ENCODE measurements around the gene BHLHE41.

BHLHE41 gene

GRCh38 chr12:26132866-26133265, 8.0 kb upstream of the BHLHE41 start (continued):
- TF ChIP-seq CSRNP3 (CRISPR knock-in tag; IDR thresholded peaks at IDR 0.05) (no peak), GLIS3 (CRISPR knock-in tag; IDR thresholded peaks at IDR 0.05) (no peak), RARB (CRISPR knock-in tag; IDR thresholded peaks at IDR 0.05) (no peak), BACH2 (CRISPR knock-in tag; IDR thresholded peaks at IDR 0.05; ENCODE audit: borderline replicate concordance) (no peak), ZFP3 (CRISPR knock-in tag; IDR thresholded peaks at IDR 0.05) (no peak), ISL1 (CRISPR knock-in tag; IDR thresholded peaks at IDR 0.05) (no peak)
- TF ChIP-seq, protein P1, sequence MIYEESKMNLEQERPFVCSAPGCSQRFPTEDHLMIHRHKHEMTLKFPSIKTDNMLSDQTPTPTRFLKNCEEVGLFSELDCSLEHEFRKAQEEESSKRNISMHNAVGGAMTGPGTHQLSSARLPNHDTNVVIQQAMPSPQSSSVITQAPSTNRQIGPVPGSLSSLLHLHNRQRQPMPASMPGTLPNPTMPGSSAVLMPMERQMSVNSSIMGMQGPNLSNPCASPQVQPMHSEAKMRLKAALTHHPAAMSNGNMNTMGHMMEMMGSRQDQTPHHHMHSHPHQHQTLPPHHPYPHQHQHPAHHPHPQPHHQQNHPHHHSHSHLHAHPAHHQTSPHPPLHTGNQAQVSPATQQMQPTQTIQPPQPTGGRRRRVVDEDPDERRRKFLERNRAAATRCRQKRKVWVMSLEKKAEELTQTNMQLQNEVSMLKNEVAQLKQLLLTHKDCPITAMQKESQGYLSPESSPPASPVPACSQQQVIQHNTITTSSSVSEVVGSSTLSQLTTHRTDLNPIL (CRISPR knock-in tag; IDR thresholded peaks at IDR 0.05; ENCODE audit: low read depth) = no peak

GRCh38 chr12:26131936-26132335, 7.1 kb upstream of the BHLHE41 start:
- ATAC-seq = no peak
- TF ChIP-seq ARNTL (CRISPR knock-in tag; IDR thresholded peaks at IDR 0.05; ENCODE audit: borderline replicate concordance, low read depth) = no peak
- TF ChIP-seq POU6F1 (CRISPR knock-in tag; IDR thresholded peaks at IDR 0.05; ENCODE audit: borderline replicate concordance, low read depth) = no peak
- TF ChIP-seq GLIS3 (CRISPR knock-in tag; IDR thresholded peaks at IDR 0.05) = no peak
- TF ChIP-seq CSRNP3 (CRISPR knock-in tag; IDR thresholded peaks at IDR 0.05) = no peak
- no peak for TF ChIP-seq TOX (CRISPR knock-in tag; IDR thresholded peaks at IDR 0.05; ENCODE audit: borderline replicate concordance)
- no peak for TF ChIP-seq SNAI2 (CRISPR knock-in tag; IDR thresholded peaks at IDR 0.05)
- TF ChIP-seq ZFP30 (CRISPR knock-in tag; IDR thresholded peaks at IDR 0.05) = no peak
- no peak for TF ChIP-seq ZNF8 (CRISPR knock-in tag; IDR thresholded peaks at IDR 0.05)
- TF ChIP-seq RARB (CRISPR knock-in tag; IDR thresholded peaks at IDR 0.05) = no peak
- TF ChIP-seq, protein P1 (CRISPR knock-in tag; IDR thresholded peaks at IDR 0.05; ENCODE audit: low read depth) = no peak
- TF ChIP-seq CSDC2 (CRISPR knock-in tag; IDR thresholded peaks at IDR 0.05) = no peak
- no peak for TF ChIP-seq BACH2 (CRISPR knock-in tag; IDR thresholded peaks at IDR 0.05; ENCODE audit: borderline replicate concordance)
- TF ChIP-seq TCF4 (CRISPR knock-in tag; IDR thresholded peaks at IDR 0.05; ENCODE audit: borderline replicate concordance) = no peak
- TF ChIP-seq ISL1 (CRISPR knock-in tag; IDR thresholded peaks at IDR 0.05) = no peak
- no peak for TF ChIP-seq ESRRG (CRISPR knock-in tag; IDR thresholded peaks at IDR 0.05)
- TF ChIP-seq ZC3H10 (CRISPR knock-in tag; IDR thresholded peaks at IDR 0.05) = no peak
- no peak for TF ChIP-seq OSR1 (CRISPR knock-in tag; IDR thresholded peaks at IDR 0.05)
- no peak for TF ChIP-seq ZFP3 (CRISPR knock-in tag; IDR thresholded peaks at IDR 0.05)
- no peak for TF ChIP-seq ZNF565 (CRISPR knock-in tag; conservative IDR thresholded peaks at IDR 0.05; ENCODE audit: low read depth)
- no peak for TF ChIP-seq ZNF70 (CRISPR knock-in tag; IDR thresholded peaks at IDR 0.05)

DNA sequence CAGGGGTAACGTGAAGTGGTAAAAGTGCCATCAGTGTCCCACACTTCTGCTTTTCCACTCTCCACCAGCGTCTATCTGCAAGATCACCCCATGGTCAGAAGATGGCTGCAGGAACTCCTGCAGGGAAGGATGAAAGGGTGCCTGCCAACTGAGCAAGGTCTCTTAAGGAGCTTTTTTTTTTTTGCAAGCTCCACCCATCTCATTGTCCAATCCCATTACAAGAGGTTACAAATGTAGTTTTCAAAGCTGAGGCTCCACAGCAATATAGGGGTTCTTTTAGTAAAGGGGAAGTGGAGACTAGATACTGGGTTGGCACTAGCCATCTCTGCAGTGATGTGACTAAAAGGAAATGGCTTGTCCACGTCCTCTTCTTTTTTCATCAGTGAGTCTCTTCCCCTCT, 5.9 kb upstream of the BHLHE41 start:
- TF ChIP-seq ZNF8 (CRISPR knock-in tag; IDR thresholded peaks at IDR 0.05) (no peak), RARB (CRISPR knock-in tag; IDR thresholded peaks at IDR 0.05) (no peak), TSHZ2 (CRISPR knock-in tag; IDR thresholded peaks at IDR 0.05) (no peak), ESRRG (CRISPR knock-in tag; IDR thresholded peaks at IDR 0.05) (no peak)
- TF ChIP-seq, protein P2, sequence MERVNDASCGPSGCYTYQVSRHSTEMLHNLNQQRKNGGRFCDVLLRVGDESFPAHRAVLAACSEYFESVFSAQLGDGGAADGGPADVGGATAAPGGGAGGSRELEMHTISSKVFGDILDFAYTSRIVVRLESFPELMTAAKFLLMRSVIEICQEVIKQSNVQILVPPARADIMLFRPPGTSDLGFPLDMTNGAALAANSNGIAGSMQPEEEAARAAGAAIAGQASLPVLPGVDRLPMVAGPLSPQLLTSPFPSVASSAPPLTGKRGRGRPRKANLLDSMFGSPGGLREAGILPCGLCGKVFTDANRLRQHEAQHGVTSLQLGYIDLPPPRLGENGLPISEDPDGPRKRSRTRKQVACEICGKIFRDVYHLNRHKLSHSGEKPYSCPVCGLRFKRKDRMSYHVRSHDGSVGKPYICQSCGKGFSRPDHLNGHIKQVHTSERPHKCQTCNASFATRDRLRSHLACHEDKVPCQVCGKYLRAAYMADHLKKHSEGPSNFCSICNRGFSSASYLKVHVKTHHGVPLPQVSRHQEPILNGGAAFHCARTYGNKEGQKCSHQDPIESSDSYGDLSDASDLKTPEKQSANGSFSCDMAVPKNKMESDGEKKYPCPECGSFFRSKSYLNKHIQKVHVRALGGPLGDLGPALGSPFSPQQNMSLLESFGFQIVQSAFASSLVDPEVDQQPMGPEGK (CRISPR knock-in tag; IDR thresholded peaks at IDR 0.05; ENCODE audit: borderline replicate concordance) = no peak
- ATAC-seq = no peak

Measured in SK-N-SH treated with all-trans-retinoic acid at 6 μM for 48 hours (cell line).